ENCODE results near the gene SVOP.

SVOP gene

GRCh38 chr12:108955225-108955835, 65.5 kb downstream of the SVOP start:
- Histone ChIP-seq H3K79me2 (ENCODE audit: insufficient read depth, low read length) (no peaks in the 10 kb centered on the region), H3K4me2 (ENCODE audit: low read depth, low read length, poor library complexity, severe bottlenecking) (no peak overlapping the region), H3K9ac (ENCODE audit: low read length) (no peak overlapping the region), H3K9me3 (ENCODE audit: insufficient read depth, low read length) (no peaks in the 10 kb centered on the region), H3K27me3 (ENCODE audit: low read length) (no peaks in the 10 kb centered on the region), H3K36me3 (ENCODE audit: low read length) (no peaks in the 10 kb centered on the region), H3K4me3 (ENCODE audit: insufficient read depth, low read length, poor library complexity, severe bottlenecking) (no peak overlapping the region), H4K20me1 (ENCODE audit: low read depth, low read length) (no peaks in the 10 kb centered on the region), H3K9me2 (replicated peaks; ENCODE audit: insufficient read depth, low read length) (no peaks in the 10 kb centered on the region), H3K27ac (ENCODE audit: low read depth, low read length) (no peak overlapping the region), H2AFZ (ENCODE audit: low read depth, low read length, severe bottlenecking) (no peak overlapping the region), H3F3A (ENCODE audit: insufficient read depth) (no peaks in the 10 kb centered on the region)
- TF ChIP-seq CTCF (IDR thresholded peaks at IDR 0.05; ENCODE audit: insufficient read depth, low read length, poor library complexity, severe bottlenecking): no peak
- TF ChIP-seq EZH2phosphoT487 (conservative IDR thresholded peaks at IDR 0.05; ENCODE audit: low read length): no peak

- no peaks in the 10 kb centered on the region for H3K9me3 ChIP-seq (ENCODE audit: insufficient read depth, low read length)
- H3K27me3 ChIP-seq (ENCODE audit: low read length): no peaks in the 10 kb centered on the region
- no peaks in the 10 kb centered on the region for H3F3A ChIP-seq (ENCODE audit: insufficient read depth)
- no peak overlapping the region for H3K27ac ChIP-seq (ENCODE audit: low read depth, low read length)
- no peaks in the 10 kb centered on the region for H3K79me2 ChIP-seq (ENCODE audit: insufficient read depth, low read length)
- TF ChIP-seq CTCF (IDR thresholded peaks at IDR 0.05; ENCODE audit: insufficient read depth, low read length, poor library complexity, severe bottlenecking) (peak; percentile 86), EZH2phosphoT487 (conservative IDR thresholded peaks at IDR 0.05; ENCODE audit: low read length) (no peak)
- no peak overlapping the region for H3K4me3 ChIP-seq (ENCODE audit: insufficient read depth, low read length, poor library complexity, severe bottlenecking)
- no peak overlapping the region for H3K9ac ChIP-seq (ENCODE audit: low read length)
- H3K4me2 ChIP-seq (ENCODE audit: low read depth, low read length, poor library complexity, severe bottlenecking): no peak overlapping the region
- no peaks in the 10 kb centered on the region for H4K20me1 ChIP-seq (ENCODE audit: low read depth, low read length)
- no peaks in the 10 kb centered on the region for H3K9me2 ChIP-seq (replicated peaks; ENCODE audit: insufficient read depth, low read length)
- no peak overlapping the region for H2AFZ ChIP-seq (ENCODE audit: low read depth, low read length, severe bottlenecking)
- no peaks in the 10 kb centered on the region for H3K36me3 ChIP-seq (ENCODE audit: low read length)
Observed at GRCh38 chr12:108950991-108951739, 69.7 kb downstream of the SVOP start.

GRCh38 chr12:108949976-108950375, 70.9 kb downstream of the SVOP start:
- H3K4me2 ChIP-seq (ENCODE audit: low read depth, low read length, poor library complexity, severe bottlenecking): no peak overlapping the region
- H3K27ac ChIP-seq (ENCODE audit: low read depth, low read length): no peak overlapping the region
- no peaks in the 10 kb centered on the region for H3K9me2 ChIP-seq (replicated peaks; ENCODE audit: insufficient read depth, low read length)
- no peaks in the 10 kb centered on the region for H3K36me3 ChIP-seq (ENCODE audit: low read length)
- H3K9ac ChIP-seq (ENCODE audit: low read length): no peak overlapping the region
- H3K9me3 ChIP-seq (ENCODE audit: insufficient read depth, low read length): no peaks in the 10 kb centered on the region
- no peak overlapping the region for H3K4me3 ChIP-seq (ENCODE audit: insufficient read depth, low read length, poor library complexity, severe bottlenecking)
- H2AFZ ChIP-seq (ENCODE audit: low read depth, low read length, severe bottlenecking): no peak overlapping the region
- no peaks in the 10 kb centered on the region for H3K79me2 ChIP-seq (ENCODE audit: insufficient read depth, low read length)
- TF ChIP-seq CTCF (IDR thresholded peaks at IDR 0.05; ENCODE audit: insufficient read depth, low read length, poor library complexity, severe bottlenecking) (no peak), EZH2phosphoT487 (conservative IDR thresholded peaks at IDR 0.05; ENCODE audit: low read length) (no peak)
- H4K20me1 ChIP-seq (ENCODE audit: low read depth, low read length): no peaks in the 10 kb centered on the region
- H3F3A ChIP-seq (ENCODE audit: insufficient read depth): no peaks in the 10 kb centered on the region
- H3K27me3 ChIP-seq (ENCODE audit: low read length): no peaks in the 10 kb centered on the region

All from SU-DHL-6 (cell line).